ENCODE results near the gene INKA2.

INKA2 gene

GRCh38 chr1:111733992-111734341 is 5.2 kb downstream of the INKA2 start:
- DNase-seq (ENCODE audit: low read depth) = no peak
- H3K4me3 ChIP-seq (ENCODE audit: low read length) = no peak overlapping the region
- TF ChIP-seq, protein P1, sequence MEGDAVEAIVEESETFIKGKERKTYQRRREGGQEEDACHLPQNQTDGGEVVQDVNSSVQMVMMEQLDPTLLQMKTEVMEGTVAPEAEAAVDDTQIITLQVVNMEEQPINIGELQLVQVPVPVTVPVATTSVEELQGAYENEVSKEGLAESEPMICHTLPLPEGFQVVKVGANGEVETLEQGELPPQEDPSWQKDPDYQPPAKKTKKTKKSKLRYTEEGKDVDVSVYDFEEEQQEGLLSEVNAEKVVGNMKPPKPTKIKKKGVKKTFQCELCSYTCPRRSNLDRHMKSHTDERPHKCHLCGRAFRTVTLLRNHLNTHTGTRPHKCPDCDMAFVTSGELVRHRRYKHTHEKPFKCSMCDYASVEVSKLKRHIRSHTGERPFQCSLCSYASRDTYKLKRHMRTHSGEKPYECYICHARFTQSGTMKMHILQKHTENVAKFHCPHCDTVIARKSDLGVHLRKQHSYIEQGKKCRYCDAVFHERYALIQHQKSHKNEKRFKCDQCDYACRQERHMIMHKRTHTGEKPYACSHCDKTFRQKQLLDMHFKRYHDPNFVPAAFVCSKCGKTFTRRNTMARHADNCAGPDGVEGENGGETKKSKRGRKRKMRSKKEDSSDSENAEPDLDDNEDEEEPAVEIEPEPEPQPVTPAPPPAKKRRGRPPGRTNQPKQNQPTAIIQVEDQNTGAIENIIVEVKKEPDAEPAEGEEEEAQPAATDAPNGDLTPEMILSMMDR (conservative IDR thresholded peaks at IDR 0.05; ENCODE audit: low read depth, low read length) = no peak

GRCh38 chr1:111733183-111733991 is 5.8 kb downstream of the INKA2 start:
- DNase-seq (ENCODE audit: low read depth) = no peak
- TF ChIP-seq, protein P1 (conservative IDR thresholded peaks at IDR 0.05; ENCODE audit: low read depth, low read length) = no peak
- no peak overlapping the region for H3K4me3 ChIP-seq (ENCODE audit: low read length)

DNA sequence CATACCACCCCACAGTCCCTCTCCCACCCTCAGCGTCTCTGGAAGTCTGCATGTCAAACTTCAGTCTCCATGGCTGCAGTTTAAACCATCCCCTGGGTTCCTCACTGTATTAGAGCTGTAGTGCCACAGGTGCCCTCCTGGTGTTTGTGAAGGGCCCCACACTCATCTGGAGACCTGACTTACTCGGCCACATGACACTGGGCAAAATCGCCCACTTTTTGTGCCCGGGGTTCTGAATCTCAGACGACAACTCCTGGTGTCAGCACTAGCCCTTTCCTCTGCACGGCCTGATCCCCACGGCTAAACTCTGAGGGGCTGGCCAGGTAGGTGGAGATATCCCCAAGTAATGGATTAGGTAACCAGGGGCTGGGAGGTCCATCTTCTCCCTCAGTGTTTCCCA is 6.5 kb downstream of the INKA2 start:
- no peak overlapping the region for H3K4me3 ChIP-seq (ENCODE audit: low read length)
- TF ChIP-seq, protein P1 (conservative IDR thresholded peaks at IDR 0.05; ENCODE audit: low read depth, low read length) = no peak
- no peak for DNase-seq (ENCODE audit: low read depth)

DNA sequence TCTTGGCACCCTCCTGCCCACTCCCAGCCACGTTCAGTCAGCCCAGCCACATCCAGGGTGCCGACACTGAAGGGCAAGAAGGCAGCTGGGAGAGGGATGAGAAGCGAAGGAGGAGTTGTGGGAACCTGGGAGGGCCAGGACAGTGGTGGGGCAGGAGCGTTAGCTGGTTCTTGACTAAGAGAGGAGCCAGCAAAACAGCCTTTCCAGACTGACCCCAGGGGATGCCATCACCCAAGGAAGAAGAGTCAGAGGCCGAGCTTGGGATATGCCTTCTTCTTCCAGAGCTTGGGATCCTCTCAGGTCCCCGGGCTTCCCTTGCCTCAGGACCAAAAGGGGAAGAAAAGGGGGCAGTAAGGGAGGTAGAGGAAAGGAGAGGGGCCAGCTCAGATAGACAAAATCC is 7.2 kb downstream of the INKA2 start:
- TF ChIP-seq, protein P1 (conservative IDR thresholded peaks at IDR 0.05; ENCODE audit: low read depth, low read length) = no peak
- H3K4me3 ChIP-seq (ENCODE audit: low read length) = no peak overlapping the region
- no peak for DNase-seq (ENCODE audit: low read depth)

DNA sequence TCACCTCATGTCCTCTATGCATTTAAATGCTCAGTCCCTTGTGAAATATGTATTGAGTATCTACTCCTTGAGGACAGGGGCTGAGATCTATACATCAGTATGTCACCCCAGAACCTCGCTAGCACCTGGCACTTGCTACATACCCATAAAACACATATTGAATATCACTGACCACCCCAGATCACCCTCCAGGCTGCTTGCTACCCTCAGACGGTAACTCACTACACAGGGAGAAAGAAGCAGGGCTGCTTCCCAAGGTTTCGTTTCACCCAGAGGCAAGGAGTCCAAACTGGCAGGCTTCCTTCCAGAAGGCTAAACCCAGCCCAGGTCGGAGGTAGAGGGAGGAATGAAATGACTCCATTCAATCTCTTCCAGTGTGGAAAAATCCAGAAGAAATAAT is 8.5 kb downstream of the INKA2 start:
- TF ChIP-seq, protein P1 (conservative IDR thresholded peaks at IDR 0.05; ENCODE audit: low read depth, low read length) = no peak
- H3K4me3 ChIP-seq (ENCODE audit: low read length) = no peak overlapping the region
- no peak for DNase-seq (ENCODE audit: low read depth)

- TF ChIP-seq, protein P1 (conservative IDR thresholded peaks at IDR 0.05; ENCODE audit: low read depth, low read length) = no peak
- no peak overlapping the region for H3K4me3 ChIP-seq (ENCODE audit: low read length)
- DNase-seq (ENCODE audit: low read depth) = no peak
Measured at GRCh38 chr1:111729946-111730681, 9.1 kb downstream of the INKA2 start.

Data from retinal pigment epithelial cell (primary cell).